ENCODE measurements around the gene NEURL1B.
"Not testable (repeated sequence)": the region's sequence is repeated elsewhere in the genome, so short reads cannot be mapped to it uniquely, and the experiment has no call there.

Gene NEURL1B

DNA sequence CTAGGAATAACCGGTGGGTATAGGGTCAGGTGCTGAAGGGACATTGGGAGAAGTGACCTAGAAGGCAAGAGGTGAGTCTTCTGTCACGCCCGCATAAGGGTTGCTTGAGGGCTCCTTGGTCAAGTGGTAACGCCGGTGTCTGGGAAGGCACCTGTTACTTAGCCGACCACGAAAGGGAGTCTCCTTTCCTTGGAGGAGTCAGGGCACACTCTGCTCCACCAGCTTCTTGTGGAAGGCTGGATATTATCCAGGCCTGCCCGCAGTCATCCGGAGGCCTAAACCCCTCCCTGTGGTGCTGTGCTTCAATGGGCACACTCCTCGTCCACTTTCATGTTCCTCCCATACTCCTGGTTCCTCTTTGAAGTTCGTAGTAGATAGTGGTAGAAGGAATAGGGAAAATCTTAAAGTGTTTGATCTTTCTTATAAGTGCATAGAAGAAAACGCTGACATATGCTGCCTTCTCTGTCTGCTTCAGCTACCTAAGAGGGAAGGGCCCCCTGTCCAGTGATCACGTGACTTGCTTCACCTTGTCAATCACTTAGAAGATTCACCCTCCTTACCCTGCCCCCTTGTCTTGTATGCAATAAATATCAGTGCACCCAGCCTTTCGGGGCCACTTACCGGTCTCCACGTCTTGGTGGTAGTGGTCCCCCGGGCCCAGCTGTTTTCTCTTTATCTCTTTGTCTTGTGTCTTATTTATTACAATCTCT lies 16.6 kb downstream of the NEURL1B start:
- DNase-seq (ENCODE audit: low read depth, low spot score): not testable (repeated sequence)

DNA sequence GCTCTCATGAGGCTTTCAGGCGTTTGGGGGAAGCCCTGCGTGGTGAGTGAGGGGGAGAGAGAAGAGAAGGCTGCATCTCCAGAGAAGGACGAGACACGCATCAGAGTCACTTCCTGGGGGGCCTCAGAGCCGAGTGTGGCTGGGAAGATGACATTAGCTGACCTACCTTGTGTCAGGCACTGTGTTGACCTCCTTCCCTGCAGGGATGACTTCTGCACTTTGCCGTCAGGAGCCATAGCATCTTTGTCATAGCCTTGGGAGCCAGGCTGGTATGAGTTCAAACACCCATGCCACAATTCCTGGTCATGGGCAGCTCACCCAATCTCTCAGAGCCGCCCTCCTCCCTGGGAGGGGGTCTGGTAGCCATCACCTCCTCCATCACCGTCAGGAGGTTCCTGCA lies 17.3 kb downstream of the NEURL1B start:
- no peak for DNase-seq (ENCODE audit: low read depth, low spot score)

DNA sequence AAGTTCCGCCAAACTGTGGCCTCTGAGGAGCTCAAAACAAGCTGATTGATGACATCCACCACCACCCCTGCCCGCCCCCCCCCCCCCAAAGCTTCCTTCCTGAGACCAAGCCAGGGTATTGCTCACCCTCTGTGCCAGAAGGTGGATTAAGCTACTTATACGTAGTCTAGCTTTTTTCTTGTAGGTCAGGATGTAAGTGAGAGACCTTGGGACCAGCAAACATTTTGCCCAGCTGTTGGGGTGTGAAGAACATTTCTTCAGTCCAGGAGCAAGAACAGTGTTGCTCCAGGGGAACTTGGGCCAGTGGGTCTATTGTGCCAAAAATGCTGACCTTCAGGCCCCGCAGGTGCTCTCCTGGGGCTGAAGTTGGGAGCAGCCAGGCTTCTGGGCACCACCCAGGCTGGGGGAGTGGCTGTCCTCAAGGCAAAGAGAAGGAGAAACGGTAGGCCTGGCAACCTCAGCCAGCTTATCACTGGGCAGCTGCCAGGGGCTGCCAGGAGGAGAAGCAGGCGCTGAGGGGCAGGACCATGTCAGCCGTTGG lies 18.0 kb downstream of the NEURL1B start:
- no peak for DNase-seq (ENCODE audit: low read depth, low spot score)

DNA sequence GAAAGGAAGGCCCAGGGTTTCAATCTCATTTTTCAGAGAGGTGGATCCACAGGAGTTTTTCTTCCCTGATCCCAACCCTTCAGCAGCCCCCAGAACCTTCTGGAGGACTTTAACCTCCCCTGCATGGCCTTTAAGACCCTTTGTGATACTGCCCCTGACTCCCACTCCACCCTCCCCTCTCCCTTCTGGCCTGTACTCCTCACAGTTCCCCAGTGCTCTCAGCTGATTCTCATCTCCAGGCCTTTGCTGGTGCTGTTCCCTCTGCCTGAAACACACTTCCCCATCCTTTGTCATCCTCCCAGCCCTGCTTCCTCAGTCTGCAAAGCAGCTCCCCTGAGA lies 18.5 kb downstream of the NEURL1B start:
- no peak for DNase-seq (ENCODE audit: low read depth, low spot score)

DNA sequence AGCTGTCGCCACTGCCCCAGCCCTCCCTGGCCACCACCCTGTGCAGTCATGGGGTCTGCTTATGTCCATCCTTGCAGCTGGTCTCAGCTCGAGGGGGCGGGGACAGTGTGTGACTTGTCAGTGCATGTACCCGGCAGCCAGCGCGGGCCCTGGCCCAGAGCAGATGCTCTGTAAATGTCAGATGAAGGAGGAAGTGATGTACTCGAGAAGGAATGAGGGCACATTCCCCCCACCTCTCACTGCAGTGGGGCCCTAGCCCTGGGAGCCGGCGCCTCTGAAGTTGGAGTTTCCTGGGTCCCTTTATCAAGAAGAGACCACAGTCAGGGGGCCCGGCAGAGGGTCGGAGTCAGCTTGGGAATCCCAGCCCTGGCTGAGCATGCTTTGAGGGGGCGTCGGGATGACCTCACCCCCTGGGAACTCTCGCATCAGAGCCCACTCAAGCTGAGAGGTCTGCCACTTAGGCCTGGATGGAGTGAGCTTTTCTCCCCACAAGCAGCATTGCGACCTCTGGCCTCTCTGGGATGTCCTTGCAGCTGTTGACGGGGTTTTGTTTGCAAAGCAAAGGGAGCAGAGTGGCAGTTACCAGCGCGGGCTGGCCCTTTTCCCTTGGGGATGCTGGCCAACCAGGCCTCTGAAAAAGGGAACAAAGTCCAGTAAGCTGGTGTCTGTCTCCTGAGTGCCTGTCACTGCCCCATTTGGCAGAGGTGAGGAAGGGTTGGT lies 19.0 kb downstream of the NEURL1B start:
- peak; percentile 81 for DNase-seq (ENCODE audit: low read depth, low spot score)

DNA sequence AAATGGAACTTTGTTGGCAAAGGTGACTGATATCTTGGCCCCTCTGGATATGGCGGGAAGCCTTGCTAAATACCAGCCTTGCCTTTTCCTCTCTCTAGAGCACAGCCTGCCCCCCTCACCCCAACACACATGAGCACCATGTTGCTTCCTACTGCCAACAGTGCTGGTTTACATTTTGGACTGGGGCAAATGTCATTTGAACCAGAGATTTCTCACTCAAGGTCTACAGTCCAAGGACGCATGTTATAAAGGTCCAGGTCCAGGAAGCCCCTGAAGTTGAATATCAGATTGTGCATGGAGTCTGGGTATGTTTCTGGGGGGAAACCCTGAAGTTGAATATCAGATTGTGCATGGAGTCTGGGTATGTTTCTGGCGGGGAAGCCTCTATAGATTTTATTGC lies 19.9 kb downstream of the NEURL1B start:
- DNase-seq (ENCODE audit: low read depth, low spot score): no peak

DNA sequence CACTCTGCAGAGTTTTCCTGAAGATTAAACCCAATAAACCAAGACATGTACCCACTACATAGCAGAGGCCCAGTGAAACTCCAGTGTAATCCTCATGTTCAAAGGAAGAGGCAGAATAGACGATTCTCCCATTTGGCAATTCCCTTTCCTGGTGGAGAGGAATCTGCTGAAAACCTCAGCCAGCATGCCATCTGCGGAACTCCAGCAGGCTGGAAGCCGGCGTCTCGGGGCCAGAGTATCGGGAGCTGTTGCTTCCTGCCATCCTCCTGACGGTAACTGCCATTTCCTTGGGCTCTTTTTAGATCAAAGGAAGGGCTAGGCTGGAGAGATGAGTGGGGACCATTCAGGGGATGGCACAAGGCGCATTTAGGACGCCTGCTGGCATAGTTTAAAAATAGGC lies 20.5 kb downstream of the NEURL1B start:
- no peak for DNase-seq (ENCODE audit: low read depth, low spot score)

DNA sequence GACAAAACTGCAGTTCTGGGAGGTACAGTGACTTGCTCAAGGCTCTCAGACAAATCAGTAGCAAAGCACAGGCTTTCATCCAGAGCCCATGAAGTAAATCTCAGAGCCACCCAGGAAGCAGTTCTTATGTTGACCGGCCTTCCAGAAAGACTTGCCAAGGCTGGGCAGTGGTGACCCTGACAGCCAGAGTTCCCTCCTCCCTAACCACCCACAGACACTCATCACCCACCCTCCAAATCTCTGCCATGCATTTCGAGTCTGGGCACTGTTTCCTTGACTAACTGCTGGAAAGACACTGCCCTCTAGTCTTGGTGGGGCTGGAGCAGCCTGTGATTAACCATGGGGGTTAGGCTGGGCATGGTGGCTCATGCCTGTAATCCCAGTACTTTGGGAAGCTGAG lies 21.5 kb downstream of the NEURL1B start:
- DNase-seq (ENCODE audit: low read depth, low spot score): no peak

DNA sequence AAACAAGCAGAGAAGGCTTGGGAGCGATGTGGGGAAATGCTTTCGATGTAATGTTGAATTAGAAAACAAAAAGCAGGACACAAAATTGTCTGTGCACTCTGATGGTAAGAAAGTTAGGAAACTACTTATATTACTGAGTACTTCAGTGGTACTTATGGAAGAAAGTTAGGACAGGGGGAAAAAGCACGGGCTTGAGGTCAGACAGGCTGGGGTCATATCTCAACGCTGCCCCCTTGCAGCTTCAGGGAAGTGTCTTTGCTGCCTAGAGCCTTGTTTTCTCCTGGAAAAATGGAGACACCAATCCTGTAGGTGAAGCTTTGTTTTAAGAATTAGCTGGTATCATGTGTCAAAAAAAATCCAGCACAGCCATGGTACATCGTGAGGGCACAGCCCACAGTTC lies 23.0 kb downstream of the NEURL1B start:
- DNase-seq (ENCODE audit: low read depth, low spot score): no peak

DNA sequence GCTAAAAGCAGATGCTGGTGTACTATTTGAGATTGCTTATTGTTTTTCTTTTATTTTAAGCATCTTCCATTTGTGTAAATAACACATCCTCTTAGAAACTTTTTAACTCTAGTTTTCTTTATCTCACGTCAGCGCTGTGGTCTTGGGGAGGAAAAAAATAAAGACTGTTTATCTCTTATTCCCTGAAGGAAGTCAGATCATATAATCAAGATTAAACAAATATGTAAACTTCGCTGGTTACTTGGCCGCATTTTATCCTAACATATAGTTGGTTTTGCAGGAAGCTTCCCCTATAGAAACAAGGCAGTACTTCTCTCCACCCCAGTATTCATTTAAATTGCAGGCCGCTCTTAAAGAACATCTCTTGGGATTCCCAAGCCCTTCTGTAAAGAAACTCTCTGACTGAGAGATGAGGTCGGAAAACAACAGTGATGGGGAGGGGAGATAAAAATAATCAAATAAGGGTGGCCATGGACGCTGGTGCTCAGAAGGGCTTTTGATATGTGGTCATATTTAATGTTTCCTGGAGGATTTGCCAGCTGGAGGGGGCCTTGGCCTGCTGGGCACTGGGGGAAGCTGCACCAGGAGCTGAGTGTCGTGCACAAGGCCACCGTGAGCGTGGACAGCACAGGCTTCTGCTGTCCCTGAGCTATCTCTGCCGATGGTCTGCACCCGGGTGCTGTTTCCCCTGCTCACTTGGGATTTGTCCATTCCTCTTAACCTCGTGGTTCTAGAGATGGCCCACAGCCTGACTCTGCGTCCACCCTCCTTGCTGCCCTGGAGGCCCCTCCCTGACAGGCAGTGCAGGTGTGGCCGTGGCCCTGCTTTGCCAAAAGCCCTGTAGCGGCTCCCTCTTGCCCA lies 23.8 kb downstream of the NEURL1B start:
- no peak for DNase-seq (ENCODE audit: low read depth, low spot score)

DNA sequence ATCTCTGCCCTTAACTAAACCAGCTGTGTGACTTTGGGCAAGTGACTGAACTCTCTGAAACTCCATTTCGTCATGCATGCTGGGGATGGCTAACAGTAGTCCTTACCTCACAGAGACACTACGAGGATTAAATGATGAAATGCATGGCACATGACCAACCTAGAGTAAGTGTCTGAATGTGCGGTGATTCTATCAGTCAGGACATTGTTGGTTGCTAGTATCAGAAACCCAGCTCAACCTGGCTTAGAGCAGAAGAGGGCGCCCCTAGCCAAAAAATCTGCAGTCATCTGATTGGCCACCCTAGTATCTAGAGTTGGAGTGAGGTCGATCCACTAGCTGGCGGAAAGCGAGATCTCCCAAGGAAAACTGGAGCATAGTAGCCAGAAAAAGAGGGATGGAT lies 25.2 kb downstream of the NEURL1B start:
- peak; percentile 73 for DNase-seq (ENCODE audit: low read depth, low spot score)

DNA sequence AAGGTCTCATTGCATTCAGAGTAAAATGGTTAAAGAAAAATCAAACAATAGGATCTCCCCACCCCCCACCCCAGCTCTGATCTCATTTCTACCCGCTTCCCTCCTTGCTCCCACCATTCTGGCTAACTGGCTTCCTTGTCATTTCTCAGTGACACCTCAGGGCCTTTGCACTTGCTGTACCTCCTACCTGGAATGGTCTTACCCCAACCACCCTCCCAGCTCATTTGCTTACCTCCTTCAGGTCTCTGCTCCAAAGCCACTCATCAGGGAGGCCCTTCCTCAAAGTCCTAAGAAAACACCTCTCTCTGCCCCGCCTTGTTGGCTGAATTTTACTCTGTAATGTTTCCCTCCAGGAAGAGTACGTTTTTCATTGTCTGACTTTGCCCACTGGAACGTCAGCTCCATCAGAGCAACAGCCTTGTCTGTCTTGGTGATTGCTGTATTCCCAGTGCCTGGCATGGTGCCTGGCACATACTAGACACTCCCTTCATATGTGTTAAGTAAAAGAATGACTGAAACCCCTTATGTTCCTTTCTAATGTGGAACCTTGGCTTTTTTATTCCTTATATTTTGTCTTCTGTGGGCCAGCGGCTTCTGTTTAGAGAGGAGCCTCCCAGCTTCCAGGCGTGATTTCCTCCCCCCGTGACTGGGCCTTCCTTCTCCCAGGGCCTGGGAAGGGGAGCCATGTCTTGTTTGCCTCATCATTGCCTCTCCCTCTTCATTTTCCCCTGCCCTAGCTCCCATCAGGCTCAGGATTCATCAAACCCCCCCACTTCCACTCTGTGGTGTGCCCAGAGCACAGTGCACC lies 26.9 kb downstream of the NEURL1B start:
- no peak for DNase-seq (ENCODE audit: low read depth, low spot score)

DNA sequence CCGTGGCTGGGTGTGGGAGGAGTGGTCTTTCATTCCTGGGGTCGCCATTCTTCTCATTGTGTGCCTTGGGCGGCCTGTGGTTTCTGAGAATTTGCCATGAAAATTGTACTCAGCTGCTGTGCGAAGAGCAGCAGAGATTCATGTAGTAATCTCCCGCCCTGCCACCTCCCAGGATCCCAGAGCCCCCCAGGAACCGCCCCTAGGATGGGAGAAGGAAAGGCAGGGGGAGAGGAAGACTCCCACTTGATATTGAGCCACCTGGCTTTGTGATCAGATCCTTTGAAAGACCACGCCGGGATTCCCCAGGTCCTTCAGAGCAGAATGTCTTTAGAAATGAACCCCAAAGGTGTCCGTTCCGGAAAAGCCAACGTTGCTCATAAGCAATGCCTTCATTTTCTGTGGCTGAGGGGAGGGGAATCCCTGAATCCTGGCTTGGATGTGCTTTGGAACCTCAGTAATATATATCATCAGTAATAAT lies 27.6 kb downstream of the NEURL1B start:
- no peak for DNase-seq (ENCODE audit: low read depth, low spot score)

DNA sequence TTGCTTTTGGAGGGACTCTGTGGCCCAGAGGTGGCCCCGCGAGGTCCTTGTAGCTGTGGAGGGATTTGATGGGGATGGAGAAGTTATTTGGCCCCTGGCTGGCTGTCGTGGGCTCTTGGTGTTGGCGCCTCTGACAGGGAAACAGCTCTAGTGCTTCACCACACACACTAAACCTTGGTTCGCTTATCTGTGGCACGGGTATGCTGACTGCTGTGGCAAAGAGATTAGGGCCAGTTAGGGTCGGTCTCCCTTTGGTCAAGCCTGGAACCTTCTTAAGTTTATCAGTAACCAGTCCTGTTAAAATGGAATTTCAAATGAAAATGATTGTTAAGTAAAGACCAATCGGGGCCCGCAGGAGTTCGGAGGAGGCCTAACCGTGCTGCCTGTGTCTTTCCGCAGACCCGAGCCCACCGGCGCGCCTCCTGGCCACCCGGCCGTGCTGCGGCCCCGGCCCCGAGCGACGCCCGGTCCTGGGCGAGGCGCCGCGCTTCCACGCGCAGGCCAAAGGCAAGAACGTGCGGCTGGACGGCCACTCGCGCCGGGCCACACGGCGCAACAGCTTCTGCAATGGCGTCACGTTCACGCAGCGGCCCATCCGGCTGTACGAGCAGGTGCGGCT lies 28.4 kb downstream of the NEURL1B start:
- no peak for DNase-seq (ENCODE audit: low read depth, low spot score)

DNA sequence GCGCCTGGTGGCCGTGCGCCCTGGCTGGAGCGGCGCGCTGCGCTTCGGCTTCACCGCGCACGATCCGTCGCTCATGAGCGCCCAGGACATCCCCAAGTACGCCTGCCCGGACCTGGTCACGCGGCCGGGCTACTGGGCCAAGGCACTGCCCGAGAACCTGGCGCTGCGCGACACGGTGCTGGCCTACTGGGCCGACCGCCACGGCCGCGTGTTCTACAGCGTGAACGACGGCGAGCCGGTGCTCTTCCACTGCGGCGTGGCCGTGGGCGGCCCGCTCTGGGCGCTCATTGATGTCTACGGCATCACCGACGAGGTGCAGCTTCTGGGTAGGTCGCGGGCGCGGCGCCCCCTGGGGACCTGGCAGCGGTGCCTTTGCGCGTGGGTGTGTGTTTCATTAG lies 28.9 kb downstream of the NEURL1B start:
- DNase-seq (ENCODE audit: low read depth, low spot score): peak; percentile 38

DNA sequence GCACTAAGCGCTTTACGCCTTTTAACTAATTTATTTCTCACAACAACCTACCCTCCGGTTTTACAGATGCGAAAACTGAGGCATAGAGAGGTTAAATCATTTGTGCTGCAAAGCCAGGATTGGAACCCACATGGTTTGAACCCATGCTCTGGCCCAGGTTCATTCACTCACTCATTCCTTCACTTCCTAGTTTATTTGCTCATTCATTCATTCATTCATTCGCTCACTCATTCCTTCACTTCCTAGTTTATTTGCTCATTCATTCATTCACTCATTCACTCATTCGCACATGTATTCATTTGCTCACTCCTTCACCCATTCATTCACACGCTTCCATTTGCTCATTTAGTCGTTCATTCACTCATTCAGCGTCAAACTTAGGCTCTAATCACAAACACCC lies 29.4 kb downstream of the NEURL1B start:
- no peak for DNase-seq (ENCODE audit: low read depth, low spot score)

DNA sequence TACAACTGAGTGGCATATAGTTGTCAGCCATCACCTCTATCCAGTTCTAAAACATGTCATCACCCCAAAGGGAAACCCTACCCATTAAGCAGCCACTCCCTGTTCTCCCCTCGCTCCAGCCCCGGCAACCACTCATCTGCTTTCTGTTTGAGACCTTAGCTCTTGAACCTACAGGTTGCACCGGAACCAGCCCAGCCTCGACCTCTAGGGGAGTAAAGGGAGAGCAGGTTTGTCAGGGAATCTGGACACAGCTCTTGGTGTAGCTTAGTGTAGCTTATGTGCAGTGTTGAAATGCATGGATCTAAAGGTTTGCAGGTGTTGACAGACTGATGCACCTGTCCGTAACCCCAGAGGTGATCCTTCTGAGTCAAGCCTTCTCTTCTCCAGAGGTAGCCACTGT lies 30.0 kb downstream of the NEURL1B start:
- no peak for DNase-seq (ENCODE audit: low read depth, low spot score)

DNA sequence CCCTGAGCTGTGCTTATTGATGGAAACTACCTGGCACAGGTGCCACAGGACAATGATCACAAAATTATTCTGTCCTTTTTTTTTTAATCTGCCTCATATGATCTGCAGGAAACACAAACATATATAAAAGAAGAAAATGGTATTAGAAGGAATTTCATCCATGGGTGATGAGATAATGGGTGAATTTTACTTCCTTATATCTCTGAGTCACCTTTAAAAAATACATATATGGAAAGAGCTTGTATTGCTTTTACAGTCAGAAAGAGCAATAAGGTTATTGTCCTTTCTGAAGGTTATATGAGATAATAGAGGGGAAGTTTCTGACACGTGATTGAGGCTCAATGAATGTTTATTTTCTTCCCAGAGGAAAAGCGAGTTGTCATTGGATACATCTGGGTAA lies 31.6 kb downstream of the NEURL1B start:
- DNase-seq (ENCODE audit: low read depth, low spot score): no peak

DNA sequence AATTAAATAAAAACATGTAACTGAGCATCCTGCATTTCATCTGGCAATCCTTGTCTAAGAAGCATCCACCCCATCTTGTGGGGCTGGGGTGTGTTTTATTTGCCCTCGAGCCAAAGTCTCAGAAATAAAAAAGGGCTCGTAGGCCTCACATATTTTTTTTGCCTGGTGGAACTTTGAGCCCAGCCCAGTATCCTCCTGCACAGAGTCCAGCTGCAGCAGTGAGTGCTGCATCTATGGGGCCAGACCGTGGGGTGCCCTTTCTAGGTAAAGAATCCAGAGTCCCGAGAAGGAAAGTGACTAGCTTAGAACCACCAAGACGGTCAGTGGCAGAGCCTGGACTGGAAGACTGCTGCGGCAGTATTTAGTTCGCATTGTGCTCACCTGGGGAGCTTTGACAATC lies 33.1 kb downstream of the NEURL1B start:
- DNase-seq (ENCODE audit: low read depth, low spot score): no peak

DNA sequence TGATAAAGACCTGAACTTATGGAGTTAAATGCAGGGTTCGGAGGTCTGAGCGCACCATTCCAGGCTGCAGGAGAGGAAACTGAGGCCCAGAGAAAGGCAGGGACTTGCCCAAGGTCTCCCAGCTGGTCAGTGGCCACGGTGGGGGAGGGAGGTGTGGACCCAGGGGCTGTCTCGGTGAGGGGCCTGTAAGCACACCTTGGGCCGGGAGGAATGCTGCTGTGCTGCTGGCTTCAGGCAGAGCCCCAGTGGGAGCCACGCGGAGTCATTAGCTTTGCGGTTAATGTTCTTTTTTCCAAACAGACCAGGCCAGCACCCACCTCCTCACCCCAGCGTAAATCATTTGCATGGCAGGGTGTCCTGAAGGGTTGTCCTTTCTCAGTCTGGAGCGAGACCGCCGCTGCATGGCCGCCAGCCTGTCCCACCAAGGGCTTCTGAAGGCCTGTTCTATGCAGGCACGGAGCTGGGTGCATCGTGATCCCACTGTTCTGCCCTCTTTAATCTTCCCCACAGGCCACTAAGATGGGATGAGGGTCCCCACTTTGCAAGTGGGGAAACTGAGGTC lies 35.9 kb downstream of the NEURL1B start:
- no peak for DNase-seq (ENCODE audit: low read depth, low spot score)
